Transverse colon (tissue), 4 donors: Measurements from ENCODE around the gene OGFOD1. TPM values are rescaled to one million over a fixed set of nuclear protein-coding genes. Genes with fewer than 3 reads are reported as not detected.

ENCODE experiments used
- DNase-seq: peaks from one replicate; pipeline ENCODE4 v3.0.0-alpha.2; 2019
- H3K27ac ChIP-seq, 4 donors: fragments of 200-600 bp; sonication (generic); 2 replicates each; pipeline ENCODE4 v1.5.1; 2016 to 2018; ENCODE audit warnings: inconsistent platforms in 4 of 4
- H3K27me3 ChIP-seq: fragments of 200-600 bp; sonication (generic); 2 replicates; pipeline ENCODE4 v1.5.1; 2017; ENCODE audit warnings: inconsistent platforms
- H3K36me3 ChIP-seq, 4 donors: fragments of 200-600 bp; sonication (generic); 2 replicates each; pipeline ENCODE4 v1.5.1; 2017 to 2019; ENCODE audit warnings: inconsistent platforms in 4 of 4
- H3K4me1 ChIP-seq, 4 donors: fragments of 200-600 bp; sonication (generic); 2 replicates each; pipeline ENCODE4 v1.5.1; 2017 to 2020; ENCODE audit warnings: inconsistent platforms in 4 of 4
- H3K4me3 ChIP-seq, 4 donors: fragments of 200-600 bp; sonication (generic); 1 replicate in 1 of 4; 2 replicates in 3 of 4; pipeline versions ENCODE4 v1.5.1 to v1.6.1; 2017 to 2019; ENCODE audit warnings: inconsistent platforms in 4 of 4
- H3K9me3 ChIP-seq, 2 donors: fragments of 200-600 bp; sonication (generic); 2 replicates each; pipeline ENCODE4 v1.5.1; 2017 to 2019; ENCODE audit warnings: inconsistent platforms in 2 of 2
- EP300 ChIP-seq: sonication (generic); formaldehyde crosslinking; IDR thresholded peaks from one replicate; pipeline ENCODE4 v1.6.1; 2017; ENCODE audit warnings: antibody characterized with exemption, low read depth
- POLR2A ChIP-seq: fragments of 450-650 bp; IDR thresholded peaks from one replicate; pipeline ENCODE4 v1.6.1; 2016; ENCODE audit warnings: antibody characterized with exemption, mild to moderate bottlenecking, moderate library complexity
- POLR2AphosphoS5 ChIP-seq, 3 donors: sonication (generic); formaldehyde crosslinking; IDR thresholded peaks; one replicate each; pipeline ENCODE4 v1.6.1; 2016; ENCODE audit warnings: antibody characterized with exemption in 3 of 3
- WGBS, 2 donors: methylation state at CpG; one replicate each; pipeline ENCODE4 v1.1.5; 2018; ENCODE audit warnings: low coverage in 1 of 2; 5-methylcytosine and 5-hydroxymethylcytosine counted together
- in situ Hi-C, 4 donors: fragments of 200-750 bp; cut with MboI; loops; one replicate each; pipeline versions ENCODE4 v1.15.0 to v1.15.1; 2017; ENCODE audit warnings: low sequenced_read_pairs in 3 of 4, low pct_ligation_motif_present in 1 of 4, low pct_unique_long_range_greater_than_20kb in 1 of 4
- intact Hi-C: fragments of 100-400 bp; cut with DNase I; formaldehyde crosslinking; loops from one replicate; pipeline ENCODE4 v1.15.1; 2023; ENCODE audit warnings: low total_unique reads
- total RNA-seq, 4 donors: library from RNA; depleted of rRNA; stranded (reverse); fragments of >200 nt; gene quantifications; one replicate each; pipeline ENCODE4 v1.1.0, GENCODE V29; 2016
- TF ChIP-seq, protein P1 (sequence below), 5 experiments: fragments of 200-600 bp in 3 of 5; fragments of 450-650 bp in 2 of 5; sonication (generic) in 3 of 5; IDR thresholded peaks; 1 replicate in 2 of 5; 2 replicates in 3 of 5; pipeline ENCODE4 v1.5.1; 2016 to 2017; ENCODE audit warnings: antibody characterized with exemption in 5 of 5, inconsistent platforms in 3 of 5, mild to moderate bottlenecking in 2 of 5, moderate library complexity in 1 of 5

OGFOD1 gene
- total RNA-seq, 4 donors from 2014 or later: 2.8 to 22.5 (median 9.5) TPM

DNA sequence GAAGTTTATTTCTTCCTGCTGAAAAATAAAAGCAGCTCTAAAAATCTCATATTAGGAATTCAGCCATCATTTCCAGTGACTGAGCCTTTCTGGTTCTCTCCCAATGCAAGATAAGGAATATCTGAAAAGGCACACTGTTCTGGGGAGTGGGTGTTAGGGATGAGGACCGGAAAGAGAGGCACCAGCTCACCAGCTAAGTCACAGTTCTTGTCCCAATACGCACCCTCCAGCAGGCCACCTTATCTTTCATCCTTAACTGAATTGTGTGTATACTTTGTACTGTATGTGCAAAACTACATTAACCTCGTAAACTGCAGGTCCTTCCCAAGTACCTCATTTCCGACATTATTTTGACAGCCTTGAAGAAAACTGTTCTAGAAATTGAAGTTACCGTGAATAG, 37.0 kb upstream of the OGFOD1 start:
- DNase-seq: no peak
- intact Hi-C loops (no loop called here), in situ Hi-C loops (no loop called here)
- Histone ChIP-seq H3K9me3 (no peaks in the 10 kb centered on the region), H3K27me3 (no peaks in the 10 kb centered on the region), H3K36me3 (peaks cover 0 to 10% (median 2%) of the 10 kb centered on the region in 4 donors), H3K27ac (no peak overlapping the region), H3K4me3 (no peak overlapping the region), H3K4me1 (peaks cover 0 to 8% (median under 1%) of the 10 kb centered on the region in 4 donors)
- 81 to 82% methylated on average over 3 to 5 of the region's 5 CpGs for WGBS, 2 donors
- no peak for TF ChIP-seq EP300
- TF ChIP-seq POLR2A: no peak
- TF ChIP-seq POLR2AphosphoS5 (IDR thresholded peaks at IDR 0.05): no peak
- TF ChIP-seq, protein P1, sequence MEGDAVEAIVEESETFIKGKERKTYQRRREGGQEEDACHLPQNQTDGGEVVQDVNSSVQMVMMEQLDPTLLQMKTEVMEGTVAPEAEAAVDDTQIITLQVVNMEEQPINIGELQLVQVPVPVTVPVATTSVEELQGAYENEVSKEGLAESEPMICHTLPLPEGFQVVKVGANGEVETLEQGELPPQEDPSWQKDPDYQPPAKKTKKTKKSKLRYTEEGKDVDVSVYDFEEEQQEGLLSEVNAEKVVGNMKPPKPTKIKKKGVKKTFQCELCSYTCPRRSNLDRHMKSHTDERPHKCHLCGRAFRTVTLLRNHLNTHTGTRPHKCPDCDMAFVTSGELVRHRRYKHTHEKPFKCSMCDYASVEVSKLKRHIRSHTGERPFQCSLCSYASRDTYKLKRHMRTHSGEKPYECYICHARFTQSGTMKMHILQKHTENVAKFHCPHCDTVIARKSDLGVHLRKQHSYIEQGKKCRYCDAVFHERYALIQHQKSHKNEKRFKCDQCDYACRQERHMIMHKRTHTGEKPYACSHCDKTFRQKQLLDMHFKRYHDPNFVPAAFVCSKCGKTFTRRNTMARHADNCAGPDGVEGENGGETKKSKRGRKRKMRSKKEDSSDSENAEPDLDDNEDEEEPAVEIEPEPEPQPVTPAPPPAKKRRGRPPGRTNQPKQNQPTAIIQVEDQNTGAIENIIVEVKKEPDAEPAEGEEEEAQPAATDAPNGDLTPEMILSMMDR (IDR thresholded peaks at IDR 0.05): no peak

DNA sequence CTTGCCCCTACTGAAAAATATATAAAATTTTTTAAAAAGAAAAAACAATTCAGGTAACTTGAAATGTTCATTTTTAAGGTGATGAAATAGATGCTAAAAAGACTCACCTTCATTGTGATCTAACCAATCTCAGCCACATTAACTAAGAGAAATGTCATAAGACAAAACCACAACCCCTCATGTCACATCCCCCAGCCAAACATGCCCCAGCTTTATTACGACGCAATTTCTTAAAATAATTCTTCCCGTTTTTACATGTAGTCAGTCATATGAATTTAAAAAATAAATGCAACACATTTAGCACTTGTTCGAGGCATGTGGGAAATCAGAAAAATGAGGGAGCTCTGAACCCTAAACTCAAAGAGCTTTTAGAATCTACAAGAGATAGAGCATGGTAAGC, 35.5 kb upstream of the OGFOD1 start:
- TF ChIP-seq EP300: no peak
- TF ChIP-seq POLR2A: no peak
- TF ChIP-seq, protein P1 (IDR thresholded peaks at IDR 0.05): no peak
- no peak for TF ChIP-seq POLR2AphosphoS5 (IDR thresholded peaks at IDR 0.05)
- Histone ChIP-seq H3K36me3 (peaks cover 0 to 10% (median 2%) of the 10 kb centered on the region in 4 donors), H3K27ac (no peak overlapping the region), H3K4me3 (no peak overlapping the region), H3K9me3 (no peaks in the 10 kb centered on the region), H3K27me3 (no peaks in the 10 kb centered on the region), H3K4me1 (peaks cover 0 to 14% (median 0%) of the 10 kb centered on the region in 4 donors)
- intact Hi-C loops: no loop called here
- DNase-seq: no peak
- 70 to 93% methylated on average over 4 of the region's 4 CpGs for WGBS, 2 donors
- in situ Hi-C loops: no loop called here

DNA sequence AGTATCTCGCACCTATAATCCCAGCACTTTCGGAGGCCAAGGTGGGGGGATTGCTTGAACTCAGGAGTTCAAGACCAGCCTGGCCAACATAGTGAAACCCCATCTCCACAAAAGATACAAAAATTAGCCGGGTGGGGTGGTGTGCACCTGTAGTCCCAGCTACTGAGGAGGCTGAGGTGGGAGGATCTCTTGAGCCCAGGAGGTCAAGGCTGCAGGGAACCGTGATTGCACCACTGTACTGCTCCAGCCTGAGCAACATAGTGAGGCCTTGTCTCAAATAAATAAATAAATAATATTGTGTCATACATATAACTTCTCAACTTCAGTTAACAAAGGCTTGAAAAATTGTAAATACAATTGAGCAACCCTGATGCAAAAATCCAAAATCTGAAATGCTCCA, 34.2 kb upstream of the OGFOD1 start:
- DNase-seq: no peak
- Histone ChIP-seq H3K9me3 (no peaks in the 10 kb centered on the region), H3K27me3 (no peaks in the 10 kb centered on the region), H3K4me1 (peaks cover 0 to 27% (median 5%) of the 10 kb centered on the region in 4 donors), H3K27ac (no peak overlapping the region), H3K36me3 (peaks cover 0 to 3% (median under 1%) of the 10 kb centered on the region in 4 donors), H3K4me3 (no peak overlapping the region)
- WGBS, 2 donors: 91 to 100% methylated on average over 1 to 4 of the region's 4 CpGs
- intact Hi-C loops (no loop called here), in situ Hi-C loops (no loop called here)
- TF ChIP-seq POLR2A: no peak
- no peak for TF ChIP-seq EP300
- TF ChIP-seq, protein P1 (IDR thresholded peaks at IDR 0.05): no peak
- TF ChIP-seq POLR2AphosphoS5 (IDR thresholded peaks at IDR 0.05): no peak

DNA sequence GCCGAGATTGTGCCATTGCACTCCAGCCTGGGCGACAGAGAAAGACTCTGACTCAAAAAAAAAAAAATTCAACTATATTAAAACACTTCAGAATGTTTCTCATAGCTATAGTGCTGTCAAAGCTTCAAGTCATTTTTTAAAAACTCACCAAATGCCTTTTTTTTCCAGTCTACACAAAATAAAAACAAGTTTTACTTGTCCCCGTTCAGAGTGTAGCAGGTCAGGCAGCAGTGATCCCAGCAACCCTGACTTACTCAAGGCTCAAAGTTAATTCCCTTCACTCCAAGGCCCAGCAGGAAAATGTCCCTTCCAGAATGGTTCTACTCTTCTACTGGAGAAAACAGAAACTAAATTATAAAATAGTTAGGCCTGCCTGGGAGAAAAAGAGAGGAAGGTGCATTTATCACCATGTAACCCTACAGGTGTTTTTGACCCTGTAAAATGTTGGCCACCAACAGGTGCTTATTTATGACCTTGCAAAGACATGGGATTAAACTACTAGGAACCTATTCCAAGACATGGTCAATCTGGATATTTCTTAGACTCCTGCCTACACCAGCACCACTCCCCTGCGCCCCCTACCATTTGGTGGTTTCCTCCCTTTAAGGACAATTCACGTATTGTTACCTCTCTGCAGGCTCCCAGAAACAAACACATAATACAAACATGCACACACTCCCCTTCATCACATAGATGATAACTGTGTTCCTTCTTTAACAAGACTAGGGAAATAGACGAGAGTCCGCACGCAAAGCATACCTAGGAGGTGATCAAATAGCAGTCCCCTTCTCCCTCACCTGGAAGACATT, 31.4 kb upstream of the OGFOD1 start:
- no peak for DNase-seq
- Histone ChIP-seq H3K27me3 (no peaks in the 10 kb centered on the region), H3K27ac (no peak overlapping the region), H3K4me1 (peaks cover 9 to 46% (median 22%) of the 10 kb centered on the region in 4 donors), H3K4me3 (no peak overlapping the region), H3K9me3 (no peaks in the 10 kb centered on the region), H3K36me3 (no peaks in the 10 kb centered on the region)
- intact Hi-C loops (no loop called here), in situ Hi-C loops (no loop called here)
- TF ChIP-seq EP300 (no peak), POLR2AphosphoS5 (IDR thresholded peaks at IDR 0.05) (no peak), POLR2A (no peak)
- TF ChIP-seq, protein P1 (IDR thresholded peaks at IDR 0.05): no peak
- 81 to 93% methylated on average over 5 to 8 of the region's 8 CpGs for WGBS, 2 donors
